CD4-positive, alpha-beta T cell treated with Interleukin-1 beta for 1 hour (primary cell): ENCODE data around the gene RGS19.

Experiments used
- DNase-seq, 2 donors: peaks; one replicate each; pipeline ENCODE4 v3.0.0-alpha.2; 2020 to 2022

RGS19 gene

DNA sequence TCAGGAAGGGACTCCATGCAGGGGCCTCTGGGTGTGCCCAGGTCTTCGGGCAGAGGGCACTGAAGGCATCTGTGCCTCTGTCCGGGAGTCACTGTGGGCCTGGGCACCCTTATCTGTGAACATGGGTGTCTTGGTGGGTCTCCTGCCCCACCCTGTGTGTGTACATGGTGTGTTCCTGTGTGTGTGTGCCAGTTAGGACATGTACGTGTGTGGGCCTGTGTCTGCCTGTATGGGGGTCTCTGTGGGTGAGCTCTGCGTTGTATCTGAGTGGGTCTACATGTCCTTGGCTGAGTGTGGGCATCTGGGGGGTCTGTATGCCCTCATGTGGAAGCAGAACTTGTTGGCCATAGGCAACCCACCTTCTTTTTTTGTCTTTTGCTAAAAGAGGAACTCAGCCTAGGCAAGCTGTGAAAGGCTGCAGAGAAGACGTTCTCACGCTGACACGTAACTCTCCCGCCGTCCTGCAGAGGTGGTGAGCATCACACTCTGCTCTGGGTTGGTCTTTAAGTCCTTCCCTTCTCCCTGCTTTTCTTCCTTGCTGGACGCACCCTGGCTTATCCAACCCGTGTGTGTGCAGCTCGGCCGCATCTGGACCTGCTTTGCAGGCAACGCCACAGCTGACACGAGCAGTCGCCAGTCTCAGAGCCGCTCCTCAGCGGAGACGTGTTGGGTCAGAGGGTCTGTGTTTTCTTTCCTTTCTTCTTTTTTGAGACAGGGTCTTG, 28.6 kb upstream of the RGS19 start:
- peak in 1 of 2 donors; percentile 14 for DNase-seq

- DNase-seq: peak in 1 of 2 donors; percentile 42
Measured at GRCh38 chr20:64106981-64107735, 27.8 kb upstream of the RGS19 start, which contains the start of gene NPBWR2. NPBWR2 (minus strand) TSS chr20:64107565; CDS start chr20:64106831, 734 bp downstream.

DNA sequence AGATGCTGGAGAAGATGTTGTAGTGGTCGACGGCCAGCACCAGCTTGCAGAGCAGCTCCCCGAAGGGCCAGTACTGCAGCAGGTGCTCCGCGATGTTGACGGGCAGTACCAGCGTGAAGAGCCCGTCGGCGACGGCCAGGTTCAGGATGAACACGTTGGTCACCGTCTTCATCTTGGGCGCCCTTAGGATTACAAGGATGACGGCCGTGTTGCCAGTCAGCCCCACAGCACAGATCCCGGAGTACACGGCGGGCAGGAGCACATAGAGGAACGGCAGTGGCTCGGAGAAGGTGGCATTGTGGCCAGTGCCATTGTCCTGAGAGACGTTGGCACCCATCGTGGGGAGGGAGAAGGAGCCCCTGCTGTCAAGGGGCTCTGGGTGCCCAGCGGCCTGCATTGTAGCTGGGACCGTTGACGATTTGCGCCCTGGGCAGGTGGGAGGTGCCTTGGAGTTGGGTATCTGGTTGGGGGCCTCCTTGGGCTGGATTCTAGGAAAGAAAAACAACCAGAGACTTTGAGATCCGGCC, 27.2 kb upstream of the RGS19 start:
- DNase-seq: no peak

DNA sequence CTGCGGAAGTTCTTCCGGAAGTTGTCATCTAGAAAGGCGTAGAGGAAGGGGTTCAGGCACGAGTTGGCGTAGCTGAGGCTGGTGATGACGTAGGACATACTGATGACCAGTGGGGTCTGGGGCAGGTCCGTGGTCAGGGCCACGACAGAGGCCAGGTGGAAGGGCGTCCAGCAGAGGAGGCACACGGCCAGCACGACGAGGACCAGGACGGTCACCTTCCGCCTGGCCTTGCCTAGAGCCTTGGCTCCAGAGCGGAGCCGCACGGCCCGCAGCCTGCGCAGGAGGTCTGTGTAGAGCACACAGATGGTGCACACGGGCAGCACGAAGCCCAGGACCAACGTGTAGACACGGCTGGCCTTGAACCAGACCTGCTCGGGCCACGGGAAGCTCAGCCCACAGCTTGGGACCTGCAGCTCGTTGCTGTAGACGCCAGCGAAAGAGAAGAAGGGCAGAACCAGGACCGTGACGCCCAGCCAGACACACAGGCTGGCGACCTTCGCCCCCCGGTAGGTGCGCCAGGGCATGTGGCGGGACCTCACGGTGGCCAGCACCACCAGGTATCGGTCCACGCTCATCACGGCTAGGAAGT, 26.6 kb upstream of the RGS19 start:
- no peak for DNase-seq

GRCh38 chr20:64104667-64105451, 25.5 kb upstream of the RGS19 start:
- no peak for DNase-seq

DNA sequence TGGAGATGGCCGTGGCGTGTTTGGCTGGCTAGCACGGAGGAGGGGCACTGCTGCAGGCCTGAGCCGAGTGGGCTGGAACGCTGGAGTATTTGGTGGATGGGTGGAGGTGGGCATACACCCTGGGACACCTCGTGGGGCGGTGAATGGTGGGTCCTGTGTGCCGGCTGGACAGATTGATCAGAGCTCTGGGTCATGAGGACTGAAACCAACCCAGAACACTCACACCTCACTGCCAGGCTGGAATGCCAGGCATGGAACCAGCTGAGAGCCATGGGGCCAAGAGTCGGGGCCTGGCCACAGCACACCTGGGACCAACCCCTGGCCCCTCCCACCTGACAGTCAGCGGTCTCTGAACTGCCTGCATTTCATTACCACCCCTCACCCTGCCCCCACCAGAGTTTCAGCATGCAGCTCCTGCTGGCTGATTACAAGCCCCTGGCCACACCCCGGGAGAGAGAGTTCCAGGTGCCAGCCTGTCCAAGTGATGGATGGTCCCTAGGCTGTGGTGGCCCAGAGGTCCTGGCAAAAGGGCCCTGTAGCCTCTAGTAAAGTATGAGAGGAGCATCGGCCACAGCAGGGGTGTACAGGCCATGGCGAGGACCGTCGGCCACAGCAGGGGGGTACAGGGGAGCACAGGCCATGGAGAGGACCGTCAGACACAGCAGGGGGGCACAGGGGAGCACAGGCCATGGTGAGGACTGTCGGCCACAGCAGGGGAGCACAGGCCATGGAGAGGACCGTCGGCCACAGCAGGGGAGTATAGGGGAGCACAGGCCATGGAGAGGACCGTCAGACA, 24.8 kb upstream of the RGS19 start:
- no peak for DNase-seq

DNA sequence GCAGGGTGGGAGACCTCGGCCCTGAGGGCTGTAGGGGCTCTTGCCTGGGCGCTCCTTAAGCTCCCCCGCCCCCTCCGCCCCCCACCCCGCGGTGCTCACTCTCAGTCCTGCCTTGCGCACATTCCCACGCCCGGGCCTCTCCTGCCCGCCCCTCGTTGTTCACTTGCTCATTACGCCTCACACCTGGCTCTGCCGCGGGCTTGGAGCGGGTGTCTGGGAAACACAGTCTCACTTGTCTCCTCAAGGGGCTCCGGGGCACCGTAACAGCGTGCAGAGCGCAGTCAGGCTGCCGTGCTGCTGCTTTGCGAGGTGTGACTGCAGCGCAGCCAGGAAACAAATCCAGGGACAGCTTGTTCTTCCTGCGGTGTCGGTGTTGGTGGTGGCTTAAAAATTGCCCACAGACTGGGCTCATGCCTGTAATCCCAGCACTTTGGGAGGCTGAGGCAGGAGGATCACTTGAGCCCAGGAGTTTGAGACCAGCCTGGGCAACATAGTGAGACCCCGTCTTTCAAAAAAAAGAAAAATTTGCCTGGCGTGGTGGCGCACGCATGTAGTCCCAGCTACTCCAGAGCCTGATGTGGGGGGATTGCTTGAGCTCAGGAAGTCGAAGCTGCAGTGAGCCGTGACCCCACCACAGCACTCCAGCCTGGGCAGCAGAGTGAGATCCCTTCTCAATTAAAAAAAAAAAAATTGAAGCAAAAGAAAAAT, 23.5 kb upstream of the RGS19 start:
- DNase-seq: no peak

DNA sequence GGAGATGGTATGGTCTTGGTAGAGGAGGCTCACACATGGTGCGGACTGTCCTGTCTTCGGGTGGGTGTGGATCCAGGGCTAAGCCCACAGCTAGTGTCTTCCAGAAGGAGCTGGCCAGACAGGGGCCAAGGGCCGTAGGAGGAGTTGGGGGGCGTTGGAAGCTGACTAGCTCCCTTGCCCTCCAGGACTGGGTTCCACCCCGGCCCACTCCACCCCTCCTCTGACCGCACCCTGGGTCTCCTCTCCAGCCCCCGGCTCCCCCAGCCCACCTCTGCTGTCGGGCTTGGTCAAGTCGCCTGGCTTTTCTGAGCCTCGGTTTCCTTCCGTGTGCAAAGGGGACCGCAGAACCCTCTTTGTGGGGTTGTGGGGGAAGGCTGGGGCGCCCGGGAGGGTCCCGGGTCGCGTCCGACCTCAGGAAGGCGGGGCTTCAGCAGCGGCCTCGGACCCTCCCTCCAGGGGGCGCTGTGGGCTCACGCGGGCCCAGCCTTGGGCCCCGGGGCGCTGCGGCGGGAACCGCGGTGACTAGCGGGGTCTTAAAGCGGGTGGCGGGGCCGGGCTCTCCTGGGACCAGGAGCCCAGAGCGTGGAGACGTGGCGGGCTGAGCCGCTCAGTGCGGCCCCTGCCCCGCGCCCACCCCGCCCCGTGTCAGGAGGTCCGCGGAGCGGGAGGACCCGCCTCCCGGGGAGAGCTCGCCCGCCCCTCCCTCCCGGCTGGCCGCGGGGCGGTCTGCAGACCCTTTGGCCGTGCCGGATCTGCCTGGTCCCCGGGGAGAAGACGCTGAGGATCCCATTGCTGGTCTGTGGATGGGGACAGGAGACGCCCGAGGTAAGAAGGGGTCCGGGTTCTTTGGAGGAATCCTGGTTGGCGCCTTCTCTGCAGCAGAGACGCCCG, 22.7 kb upstream of the RGS19 start:
- peak; percentile 64 for DNase-seq

- no peak for DNase-seq
Measured at GRCh38 chr20:64100946-64101688, 21.8 kb upstream of the RGS19 start.

- DNase-seq: no peak
Measured at GRCh38 chr20:64100566-64100888, 21.2 kb upstream of the RGS19 start.

GRCh38 chr20:64099880-64100565, 20.7 kb upstream of the RGS19 start:
- peak; percentile 24 to 71 for DNase-seq

GRCh38 chr20:64099086-64099786, 19.9 kb upstream of the RGS19 start:
- DNase-seq: no peak

- DNase-seq: no peak
Measured at GRCh38 chr20:64098471-64099013, 19.2 kb upstream of the RGS19 start.

GRCh38 chr20:64096535-64096934, 17.2 kb upstream of the RGS19 start:
- no peak for DNase-seq

DNA sequence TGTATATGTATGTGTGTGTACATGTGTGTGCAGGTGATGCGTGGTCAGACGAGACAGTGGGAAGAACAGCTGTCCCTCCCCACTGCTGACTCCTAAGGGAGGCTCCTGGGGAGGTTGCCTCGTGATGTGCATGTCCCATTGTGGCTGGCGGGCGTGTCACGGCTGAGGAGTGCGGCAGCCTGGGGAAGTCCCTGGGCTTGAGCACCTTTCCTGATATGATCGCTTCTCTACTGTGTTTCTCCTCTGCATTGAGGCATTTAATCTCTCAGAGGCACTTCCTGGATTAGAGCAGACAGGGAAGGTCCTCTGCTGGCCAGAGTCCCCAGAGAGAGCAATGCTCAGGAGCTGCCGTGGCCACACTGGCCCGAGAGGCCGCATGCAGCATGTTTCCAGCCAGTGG, 16.6 kb upstream of the RGS19 start:
- DNase-seq: no peak

GRCh38 chr20:64095455-64095854, 16.1 kb upstream of the RGS19 start:
- DNase-seq: no peak

DNA sequence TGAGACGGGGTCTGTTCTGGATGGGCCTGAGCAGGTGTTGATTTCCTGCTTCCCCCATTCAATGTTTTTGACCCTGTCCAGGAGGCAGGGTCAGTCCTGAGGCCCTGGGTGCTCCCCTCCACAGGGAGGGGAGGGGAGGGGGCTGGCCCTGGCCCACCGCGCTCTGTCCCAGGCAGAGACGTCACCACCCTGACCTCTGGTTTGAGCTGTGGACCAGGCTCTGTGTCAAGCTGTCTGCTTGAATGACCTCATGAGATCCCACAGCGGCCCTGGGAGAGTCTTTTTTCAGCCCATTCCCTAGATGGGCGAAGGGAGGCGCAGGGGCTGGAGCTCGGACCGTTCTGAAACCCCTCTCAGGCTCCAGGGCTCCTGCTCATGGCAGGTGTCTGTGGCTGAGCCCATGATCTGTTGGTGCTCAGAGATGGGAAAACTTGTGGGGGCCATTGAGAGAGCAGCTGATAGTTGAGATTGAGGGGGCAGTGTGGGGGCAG, 13.7 kb upstream of the RGS19 start:
- no peak for DNase-seq
